Stimulated activated effector memory CD8-positive, alpha-beta T cell treated with anti-CD3 and anti-CD28 coated beads, Interleukin-12 subunit alpha, Interleukin-12 subunit beta, amount 100 ng/mL, for 72 hours (primary cell): ENCODE measurements around the gene UBA5.
"Not testable (repeated sequence)": the region's sequence is repeated elsewhere in the genome, so short reads cannot be mapped to it uniquely, and the experiment has no call there.

Source experiments
- ATAC-seq: fragments of 150-1000 bp; cut with Tn5 transposase; 2 replicates; pipeline ENCODE4 v1.10.0; 2021
- DNase-seq, 2 donors: peaks; one replicate each; pipeline ENCODE4 v3.0.0; 2021 to 2022; ENCODE audit warnings: low spot score in 2 of 2
- H3K27ac Mint-ChIP-seq: one replicate; pipeline ENCODE4 v1.8.0; 2022; ENCODE audit warnings: mild to moderate bottlenecking, mixed read lengths
- H3K36me3 Mint-ChIP-seq: one replicate; pipeline ENCODE4 v1.8.0; 2022; ENCODE audit warnings: mild to moderate bottlenecking, mixed read lengths
- H3K4me1 Mint-ChIP-seq: one replicate; pipeline ENCODE4 v1.8.0; 2022; ENCODE audit warnings: mixed read lengths
- H3K4me3 Mint-ChIP-seq: one replicate; pipeline ENCODE4 v1.8.0; 2022; ENCODE audit warnings: mild to moderate bottlenecking, mixed read lengths
- H3K9me3 Mint-ChIP-seq: one replicate; pipeline ENCODE4 v1.8.0; 2022; ENCODE audit warnings: mixed read lengths

Gene UBA5

DNA sequence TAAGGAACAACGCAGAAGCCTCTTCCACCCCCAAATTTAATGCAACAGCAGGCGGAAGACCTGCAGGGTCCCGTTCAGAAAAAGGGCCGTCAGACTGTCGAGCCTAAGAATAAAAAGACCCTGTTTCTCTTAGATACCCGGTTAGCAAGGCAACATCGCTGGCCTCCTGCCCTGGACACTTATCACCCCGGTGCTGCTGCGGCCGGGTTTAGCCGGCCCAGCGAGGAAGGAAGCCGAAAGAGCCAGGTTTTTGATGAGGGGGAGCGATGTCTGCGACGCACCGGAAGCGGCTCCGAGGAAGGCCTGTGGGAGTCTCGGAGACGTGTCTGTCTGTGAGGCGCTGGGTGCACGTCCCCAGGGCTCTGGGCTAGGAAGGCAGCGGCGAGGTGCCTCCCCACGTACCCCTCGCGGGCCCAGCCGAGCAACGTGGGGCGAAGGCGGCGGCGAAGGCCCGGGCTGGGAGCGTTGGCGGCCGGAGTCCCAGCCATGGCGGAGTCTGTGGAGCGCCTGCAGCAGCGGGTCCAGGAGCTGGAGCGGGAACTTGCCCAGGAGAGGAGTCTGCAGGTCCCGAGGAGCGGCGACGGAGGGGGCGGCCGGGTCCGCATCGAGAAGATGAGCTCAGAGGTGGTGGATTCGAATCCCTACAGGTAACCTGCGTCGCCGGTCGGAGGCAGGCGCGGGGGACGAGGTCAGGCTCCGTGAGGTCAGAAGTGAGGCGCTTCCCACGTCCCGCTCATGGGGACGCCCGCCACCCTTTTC is at the start of gene UBA5:
Gene UBA5, plus strand, starts transcription at position 278 of the 759 bp plus-strand sequence. Its CDS starts 209 bp downstream, at position 487.
- DNase-seq (peak; percentile 56 to 86), ATAC-seq (peak; percentile 93)
- H3K9me3 Mint-ChIP-seq = no peaks in the 10 kb centered on the region
- H3K27ac Mint-ChIP-seq = peak within 1 kb of the TSS; percentile 99
- peak within 1 kb of the TSS; percentile 96 for H3K4me3 Mint-ChIP-seq
- H3K4me1 Mint-ChIP-seq = peaks cover 48% of the 10 kb centered on the region
- peaks cover 25% of the 10 kb centered on the region for H3K36me3 Mint-ChIP-seq

DNA sequence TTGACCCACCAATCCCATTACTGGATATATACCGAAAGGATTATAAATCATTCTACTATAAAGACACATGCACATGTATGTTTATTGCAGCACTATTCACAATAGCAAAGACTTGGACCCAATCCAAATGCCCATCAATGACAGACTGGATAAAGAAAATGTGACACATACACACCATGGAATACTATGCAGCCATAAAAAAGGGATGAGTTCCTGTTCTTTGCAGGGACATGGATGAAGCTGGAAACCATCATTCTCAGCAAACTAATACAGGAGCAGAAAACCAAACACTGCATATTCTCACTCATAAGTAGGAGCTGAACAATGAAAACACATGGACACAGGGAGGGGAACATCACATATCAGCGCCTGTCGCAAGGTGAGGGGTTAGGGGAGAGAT is 44.8 kb upstream of the UBA5 start:
- not testable (repeated sequence) for H3K27ac Mint-ChIP-seq, H3K4me3 Mint-ChIP-seq, H3K9me3 Mint-ChIP-seq, DNase-seq, ATAC-seq, H3K4me1 Mint-ChIP-seq
- peaks cover 13% of the 10 kb centered on the region for H3K36me3 Mint-ChIP-seq

DNA sequence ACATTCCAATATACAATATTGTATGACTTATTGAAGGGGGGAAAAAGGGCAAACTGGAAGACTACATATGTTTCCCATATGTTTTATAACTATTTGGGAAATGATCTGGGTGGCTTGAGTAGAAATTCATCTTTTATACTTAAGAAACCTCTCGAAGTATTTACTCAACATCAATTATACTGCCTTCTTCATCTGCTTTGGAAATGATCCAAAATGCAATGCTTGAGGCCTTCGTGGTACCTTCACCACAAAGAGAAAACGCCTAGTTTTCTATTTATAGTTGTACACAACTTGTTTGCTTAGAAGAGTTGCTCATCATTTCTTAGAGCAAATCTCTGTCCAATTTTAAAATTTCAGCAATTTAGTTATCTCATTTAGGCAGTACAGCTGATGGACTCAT is 44.2 kb upstream of the UBA5 start:
- DNase-seq (no peak), ATAC-seq (no peak)
- peaks cover 6% of the 10 kb centered on the region for H3K4me1 Mint-ChIP-seq
- H3K4me3 Mint-ChIP-seq = no peak overlapping the region
- H3K27ac Mint-ChIP-seq = no peak overlapping the region
- H3K36me3 Mint-ChIP-seq = peaks cover 18% of the 10 kb centered on the region
- peaks cover 3% of the 10 kb centered on the region for H3K9me3 Mint-ChIP-seq

DNA sequence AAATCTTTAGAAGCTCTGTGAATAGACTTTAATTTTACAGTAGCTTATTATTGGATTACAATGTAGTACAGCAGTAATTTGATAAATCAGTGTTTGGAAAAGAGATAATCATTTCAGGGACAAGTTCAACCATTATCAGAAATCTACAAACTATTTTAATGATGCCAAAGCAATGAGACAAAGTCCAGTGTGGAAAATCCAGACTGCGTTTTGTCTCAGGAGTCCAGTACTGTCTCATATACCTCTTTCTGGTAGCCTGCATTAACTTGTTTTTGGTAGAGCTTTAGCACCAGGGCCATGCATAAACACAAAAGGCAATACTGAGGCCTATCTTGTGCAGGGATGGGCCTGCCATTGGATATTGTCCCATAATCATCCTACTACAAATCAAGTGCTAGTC is 43.3 kb upstream of the UBA5 start:
- Mint-ChIP-seq H3K9me3 (peaks cover 3% of the 10 kb centered on the region), H3K4me3 (no peak overlapping the region), H3K4me1 (peaks cover 6% of the 10 kb centered on the region), H3K27ac (no peak overlapping the region), H3K36me3 (peaks cover 19% of the 10 kb centered on the region)
- DNase-seq = no peak
- ATAC-seq = no peak

DNA sequence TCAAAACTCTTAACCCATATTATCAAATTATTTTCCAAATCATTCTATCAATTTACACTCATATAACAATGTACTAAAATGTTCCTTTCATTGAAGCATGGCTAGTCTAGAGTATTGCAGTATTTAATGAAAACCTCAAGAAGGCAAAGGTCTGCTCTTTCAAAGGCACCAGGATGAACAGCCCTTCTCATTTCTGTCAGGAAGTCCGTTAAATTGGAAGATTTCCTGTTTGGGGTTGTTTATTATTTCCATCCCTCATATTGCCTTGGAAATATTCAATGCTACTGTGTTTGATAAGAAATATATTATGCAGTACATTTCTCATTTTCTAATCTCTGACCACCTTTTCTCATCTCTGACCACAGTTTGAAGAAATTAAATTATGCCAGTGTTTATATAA is 38.0 kb upstream of the UBA5 start:
- DNase-seq = no peak
- Mint-ChIP-seq H3K9me3 (no peaks in the 10 kb centered on the region), H3K4me1 (no peaks in the 10 kb centered on the region), H3K36me3 (peaks cover 28% of the 10 kb centered on the region), H3K27ac (no peak overlapping the region), H3K4me3 (no peak overlapping the region)
- no peak for ATAC-seq

DNA sequence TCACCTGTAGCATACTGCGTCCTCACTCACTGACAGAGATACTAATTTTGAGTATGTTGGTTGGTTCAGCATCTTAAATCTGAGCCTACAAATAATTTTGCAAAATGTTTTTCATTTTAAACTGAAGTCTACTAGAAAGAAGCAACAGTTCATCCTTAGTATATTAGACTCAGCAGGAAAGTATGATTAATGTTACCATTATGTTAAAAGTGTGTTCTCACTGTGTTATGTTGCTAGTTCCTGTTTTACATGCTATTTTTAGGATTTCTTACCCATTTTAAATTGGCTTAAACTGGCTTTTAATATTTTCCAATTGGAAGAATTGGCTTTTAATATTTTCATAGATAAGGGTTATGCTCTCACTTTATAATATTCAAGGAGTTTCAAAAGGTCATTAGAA is 37.4 kb upstream of the UBA5 start:
- Mint-ChIP-seq H3K27ac (no peak overlapping the region), H3K4me3 (no peak overlapping the region), H3K4me1 (no peaks in the 10 kb centered on the region), H3K36me3 (peaks cover 35% of the 10 kb centered on the region), H3K9me3 (no peaks in the 10 kb centered on the region)
- ATAC-seq (no peak), DNase-seq (no peak)

DNA sequence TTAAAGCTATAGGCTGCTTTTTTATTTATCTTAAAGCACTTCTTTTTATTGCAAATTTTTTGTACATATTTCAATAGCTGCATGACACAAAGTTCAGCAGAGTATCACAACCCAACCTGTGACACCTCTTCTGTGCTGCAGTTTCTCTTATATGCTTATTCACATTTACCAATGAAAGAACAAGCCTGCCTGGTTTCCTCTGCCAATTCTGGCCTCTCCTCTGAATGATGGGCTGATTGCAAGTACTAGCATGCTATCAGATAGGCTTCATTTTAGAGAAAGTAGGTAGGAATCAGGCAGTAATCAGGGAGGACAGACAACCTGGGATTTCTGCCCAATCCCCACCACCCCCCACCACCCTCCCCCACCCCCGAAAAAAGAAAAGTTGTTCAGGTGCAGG is 36.5 kb upstream of the UBA5 start:
- H3K9me3 Mint-ChIP-seq = no peaks in the 10 kb centered on the region
- peaks cover 39% of the 10 kb centered on the region for H3K36me3 Mint-ChIP-seq
- no peak overlapping the region for H3K4me3 Mint-ChIP-seq
- no peak overlapping the region for H3K27ac Mint-ChIP-seq
- DNase-seq (no peak), ATAC-seq (no peak)
- H3K4me1 Mint-ChIP-seq = no peaks in the 10 kb centered on the region

DNA sequence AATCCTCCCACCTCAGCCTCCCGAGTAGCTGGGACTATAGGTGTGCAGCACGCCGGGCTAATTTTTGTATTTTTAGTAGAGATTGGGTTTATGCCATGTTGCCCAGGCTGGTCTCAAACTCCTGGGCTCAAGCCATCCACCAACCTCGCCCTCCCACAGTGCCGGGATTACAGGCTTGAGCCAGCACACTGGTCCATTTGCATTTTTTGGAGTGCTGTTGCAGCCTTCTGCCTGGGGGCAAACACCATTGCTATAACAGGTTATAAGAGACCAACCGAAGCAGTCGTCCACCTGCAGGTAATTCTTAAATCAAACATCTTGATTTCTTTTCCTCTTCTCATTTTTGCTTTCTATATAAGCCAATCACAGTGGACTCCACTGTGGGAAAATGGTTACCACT is 35.3 kb upstream of the UBA5 start:
- Mint-ChIP-seq H3K9me3 (no peaks in the 10 kb centered on the region), H3K4me3 (no peak overlapping the region), H3K36me3 (peaks cover 48% of the 10 kb centered on the region), H3K27ac (no peak overlapping the region), H3K4me1 (no peaks in the 10 kb centered on the region)
- ATAC-seq (no peak), DNase-seq (no peak)

DNA sequence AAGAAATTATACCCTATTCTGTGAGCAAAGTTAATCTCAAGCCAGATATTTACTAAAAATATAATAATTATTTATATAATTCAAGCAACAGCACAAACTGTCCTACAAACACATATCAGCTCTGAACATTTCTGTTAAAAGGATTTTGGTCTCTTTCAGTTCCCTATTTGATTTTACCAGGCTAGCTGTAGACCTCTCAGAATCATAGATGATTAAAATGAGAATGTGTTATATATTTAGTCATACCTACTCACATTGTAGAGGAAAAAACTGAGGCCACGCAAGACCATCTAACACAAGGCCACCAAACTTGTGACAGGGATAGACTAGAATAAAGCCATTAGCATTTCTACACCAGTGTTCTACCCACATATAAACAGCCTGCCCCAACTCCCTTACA is 34.5 kb upstream of the UBA5 start:
- Mint-ChIP-seq H3K4me3 (no peak overlapping the region), H3K27ac (no peak overlapping the region), H3K4me1 (no peaks in the 10 kb centered on the region), H3K36me3 (peaks cover 54% of the 10 kb centered on the region), H3K9me3 (no peaks in the 10 kb centered on the region)
- DNase-seq = no peak
- no peak for ATAC-seq

DNA sequence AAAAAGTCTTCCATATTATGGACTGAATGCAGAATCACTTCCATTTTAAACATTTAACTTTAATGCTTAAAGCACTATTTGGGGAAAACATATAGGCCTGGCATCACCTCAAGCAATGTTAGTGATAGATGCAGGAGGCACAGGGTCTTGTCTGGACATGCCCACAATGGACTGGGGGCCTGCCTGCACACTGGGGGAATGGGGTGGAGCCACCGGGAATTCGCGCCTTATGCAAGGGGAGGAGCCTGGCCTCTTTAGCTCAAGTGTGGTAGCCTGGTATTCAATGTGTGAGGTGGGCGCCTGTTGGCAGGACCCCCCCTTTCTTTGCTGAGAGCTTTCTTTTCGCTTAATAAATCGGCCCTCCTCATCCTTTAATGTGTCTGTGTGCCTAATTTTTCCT is 33.2 kb upstream of the UBA5 start:
- DNase-seq (no peak), ATAC-seq (no peak)
- no peaks in the 10 kb centered on the region for H3K9me3 Mint-ChIP-seq
- no peak overlapping the region for H3K4me3 Mint-ChIP-seq
- H3K36me3 Mint-ChIP-seq = peaks cover 52% of the 10 kb centered on the region
- H3K27ac Mint-ChIP-seq = peak overlapping the region; percentile 11
- H3K4me1 Mint-ChIP-seq = no peaks in the 10 kb centered on the region

DNA sequence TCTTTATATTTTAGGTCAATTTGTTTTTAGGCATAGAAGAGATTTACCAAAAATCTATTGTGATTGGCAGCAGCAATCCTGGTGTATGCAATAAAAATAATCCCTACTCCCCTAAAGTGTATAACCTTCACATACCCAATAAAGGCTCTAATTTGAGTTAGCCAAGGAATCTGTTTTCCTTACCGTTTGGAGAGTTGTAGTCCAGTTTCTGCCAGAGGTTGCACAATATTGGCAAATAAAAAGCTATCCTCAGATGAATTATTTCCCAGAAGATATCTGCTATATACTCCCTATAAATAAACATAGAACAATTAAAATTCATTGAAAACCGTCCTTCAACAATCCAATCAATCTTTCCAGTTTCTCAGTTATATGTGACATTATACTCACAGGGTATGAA is 32.0 kb upstream of the UBA5 start:
- ATAC-seq = no peak
- no peak overlapping the region for H3K4me3 Mint-ChIP-seq

DNA sequence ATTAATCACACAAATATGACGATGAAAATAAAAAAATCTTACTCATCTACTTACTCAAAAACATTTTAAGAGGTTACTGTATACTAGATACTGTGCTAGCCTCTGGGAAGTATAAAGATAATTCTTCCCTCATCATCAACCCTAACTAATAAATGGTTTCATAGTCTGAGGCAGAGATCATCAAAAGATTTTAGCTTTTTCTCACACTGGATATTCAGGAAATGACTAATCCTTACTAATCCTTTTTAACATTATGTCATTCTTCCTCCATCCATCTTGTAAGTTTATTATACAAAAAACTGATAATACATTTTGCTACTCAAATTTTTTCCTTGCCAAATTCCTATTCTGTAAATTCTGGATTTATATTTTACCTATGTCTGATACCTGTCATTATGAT is 30.2 kb upstream of the UBA5 start:
- ATAC-seq (peak; percentile 51), DNase-seq (no peak)
- H3K36me3 Mint-ChIP-seq = peaks cover 50% of the 10 kb centered on the region
- H3K4me3 Mint-ChIP-seq = no peak overlapping the region
- H3K4me1 Mint-ChIP-seq = no peaks in the 10 kb centered on the region
- no peak overlapping the region for H3K27ac Mint-ChIP-seq
- H3K9me3 Mint-ChIP-seq = no peaks in the 10 kb centered on the region

More for the DNA sequence above, 32.0 kb upstream of the UBA5 start:
- H3K27ac Mint-ChIP-seq = no peak overlapping the region
- H3K4me1 Mint-ChIP-seq = no peaks in the 10 kb centered on the region
- DNase-seq = no peak
- H3K9me3 Mint-ChIP-seq = no peaks in the 10 kb centered on the region
- H3K36me3 Mint-ChIP-seq = peaks cover 52% of the 10 kb centered on the region

DNA sequence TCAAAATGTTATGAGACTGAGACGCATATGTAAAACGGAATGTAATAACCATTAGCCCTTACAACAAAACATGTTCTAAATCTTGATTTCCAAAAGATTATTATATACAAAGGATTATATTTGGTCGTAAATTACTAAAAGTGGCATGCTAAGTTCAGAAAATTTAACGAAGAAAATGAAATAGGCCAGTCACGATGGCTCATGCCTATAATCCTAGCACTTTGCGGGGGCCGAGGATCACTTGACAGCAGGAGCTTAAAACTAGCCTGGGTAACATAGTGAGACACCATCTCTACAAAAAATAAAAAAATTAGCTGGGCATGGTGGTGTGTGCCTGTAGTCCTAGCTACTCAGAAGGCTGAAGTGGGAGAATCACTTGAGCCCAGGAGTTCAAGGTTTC is 29.5 kb upstream of the UBA5 start:
- no peaks in the 10 kb centered on the region for H3K4me1 Mint-ChIP-seq
- no peak for ATAC-seq
- no peak overlapping the region for H3K27ac Mint-ChIP-seq
- H3K9me3 Mint-ChIP-seq = no peaks in the 10 kb centered on the region
- peaks cover 45% of the 10 kb centered on the region for H3K36me3 Mint-ChIP-seq
- H3K4me3 Mint-ChIP-seq = no peak overlapping the region
- no peak for DNase-seq

DNA sequence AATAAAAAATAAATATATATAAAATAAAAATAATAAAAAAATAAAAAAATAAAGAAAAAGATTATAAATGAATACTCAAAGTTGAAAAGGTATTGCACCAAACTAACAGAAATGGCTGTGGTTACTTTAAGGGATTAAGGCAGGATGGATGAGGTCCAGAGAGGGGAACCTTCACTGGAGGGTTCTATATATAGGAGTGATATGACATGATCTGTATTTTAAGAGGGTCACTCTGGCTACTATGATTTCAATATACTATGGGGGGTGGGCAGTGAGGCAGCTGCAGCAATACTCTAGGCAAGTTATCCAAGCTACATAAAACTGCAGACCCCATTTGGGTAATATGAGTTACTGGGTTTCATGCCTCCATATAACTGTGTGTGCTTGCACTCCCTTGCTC is 25.1 kb upstream of the UBA5 start:
- no peak overlapping the region for H3K4me3 Mint-ChIP-seq
- ATAC-seq (no peak), DNase-seq (no peak)
- H3K4me1 Mint-ChIP-seq = no peaks in the 10 kb centered on the region
- H3K27ac Mint-ChIP-seq = no peak overlapping the region
- H3K9me3 Mint-ChIP-seq = no peaks in the 10 kb centered on the region
- peaks cover 49% of the 10 kb centered on the region for H3K36me3 Mint-ChIP-seq

DNA sequence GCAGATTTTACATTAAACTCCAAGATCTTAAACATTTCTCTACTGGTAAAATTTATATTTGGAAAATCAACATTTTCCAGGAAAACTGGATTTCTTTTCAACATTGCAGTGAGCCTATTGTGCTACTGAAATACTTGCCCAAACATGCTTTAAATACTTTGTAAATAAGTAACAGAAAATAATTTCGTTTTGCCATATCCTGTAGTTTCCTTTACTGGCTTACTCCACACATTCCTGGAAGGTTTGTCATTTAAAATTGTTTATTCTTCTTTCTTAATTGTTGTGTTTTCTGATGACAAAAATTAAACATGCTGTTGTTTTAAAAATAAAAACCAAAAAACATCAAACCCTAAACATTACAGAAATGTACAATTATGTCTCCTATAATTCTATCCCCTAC is 22.5 kb upstream of the UBA5 start:
- H3K4me1 Mint-ChIP-seq = no peaks in the 10 kb centered on the region
- H3K36me3 Mint-ChIP-seq = peaks cover 44% of the 10 kb centered on the region
- H3K4me3 Mint-ChIP-seq = no peak overlapping the region
- ATAC-seq (no peak), DNase-seq (no peak)
- H3K27ac Mint-ChIP-seq = no peak overlapping the region
- no peaks in the 10 kb centered on the region for H3K9me3 Mint-ChIP-seq

DNA sequence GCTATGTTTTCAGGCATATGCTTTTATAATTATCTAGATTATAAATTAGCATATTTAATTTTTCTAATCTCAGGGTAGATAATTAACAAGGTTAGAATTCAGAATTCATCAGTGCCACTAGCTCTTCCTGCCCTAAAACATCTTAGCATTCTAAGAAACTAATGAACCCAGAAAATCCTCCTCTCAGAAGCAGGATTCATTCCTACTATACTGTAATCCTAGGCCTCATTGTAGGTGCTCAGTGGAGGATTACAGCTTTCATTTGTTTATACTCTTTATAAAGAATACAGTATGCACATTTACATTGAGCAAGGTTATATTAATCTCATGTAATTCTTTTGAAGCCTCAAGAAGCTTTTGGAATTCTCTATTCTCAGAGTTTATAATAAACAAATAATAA is 21.4 kb upstream of the UBA5 start:
- peaks cover 9% of the 10 kb centered on the region for H3K4me1 Mint-ChIP-seq
- H3K27ac Mint-ChIP-seq = no peak overlapping the region
- ATAC-seq (no peak), DNase-seq (no peak)
- no peak overlapping the region for H3K4me3 Mint-ChIP-seq
- H3K36me3 Mint-ChIP-seq = peaks cover 44% of the 10 kb centered on the region
- no peaks in the 10 kb centered on the region for H3K9me3 Mint-ChIP-seq

DNA sequence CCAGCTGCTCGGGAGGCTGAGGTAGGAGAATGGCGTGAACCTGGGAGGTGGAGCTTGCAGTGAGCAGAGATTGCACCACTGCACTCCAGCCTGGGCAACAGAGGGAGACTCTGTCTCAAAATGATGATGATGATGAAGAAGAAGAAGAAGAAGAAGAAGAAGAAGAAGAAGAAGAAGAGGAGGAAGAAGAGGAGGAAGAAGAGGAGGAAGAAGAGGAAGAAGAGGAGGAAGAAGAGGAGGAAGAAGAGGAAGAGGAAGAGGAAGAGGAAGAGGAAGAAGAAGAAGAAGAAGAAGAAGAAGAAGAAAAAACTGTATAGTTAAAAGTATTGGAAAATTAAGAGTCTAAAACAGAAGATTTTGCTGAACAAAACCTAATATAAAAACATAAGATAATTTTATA is 18.7 kb upstream of the UBA5 start:
- not testable (repeated sequence) for H3K27ac Mint-ChIP-seq, ATAC-seq, H3K4me3 Mint-ChIP-seq, H3K9me3 Mint-ChIP-seq, DNase-seq
- peaks cover 40% of the 10 kb centered on the region for H3K36me3 Mint-ChIP-seq
- H3K4me1 Mint-ChIP-seq = peaks cover 16% of the 10 kb centered on the region
